Esophagus muscularis mucosa (tissue), 3 donors: Measurements from ENCODE around the gene ZNF667.
A peak's percentile ranks its signal among the peaks of the same experiment; 100 is the strongest.

Experiments used
- CTCF ChIP-seq, 3 experiments: fragments of 200-600 bp in 2 of 3; fragments of 450-650 bp in 1 of 3; sonication (generic) in 2 of 3; IDR thresholded peaks; one replicate each; pipeline ENCODE4 v1.5.1; 2017 to 2019; ENCODE audit warnings: antibody characterized with exemption in 3 of 3, mild to moderate bottlenecking in 2 of 3, moderate library complexity in 1 of 3
- POLR2A ChIP-seq: fragments of 450-650 bp; IDR thresholded peaks from one replicate; pipeline ENCODE4 v1.6.1; 2017; ENCODE audit warnings: antibody characterized with exemption, moderate library complexity, mild to moderate bottlenecking, low read depth
- POLR2AphosphoS5 ChIP-seq, 2 donors: sonication (generic); formaldehyde crosslinking; IDR thresholded peaks; one replicate each; pipeline ENCODE4 v1.6.1; 2017; ENCODE audit warnings: antibody characterized with exemption in 2 of 2

DNA sequence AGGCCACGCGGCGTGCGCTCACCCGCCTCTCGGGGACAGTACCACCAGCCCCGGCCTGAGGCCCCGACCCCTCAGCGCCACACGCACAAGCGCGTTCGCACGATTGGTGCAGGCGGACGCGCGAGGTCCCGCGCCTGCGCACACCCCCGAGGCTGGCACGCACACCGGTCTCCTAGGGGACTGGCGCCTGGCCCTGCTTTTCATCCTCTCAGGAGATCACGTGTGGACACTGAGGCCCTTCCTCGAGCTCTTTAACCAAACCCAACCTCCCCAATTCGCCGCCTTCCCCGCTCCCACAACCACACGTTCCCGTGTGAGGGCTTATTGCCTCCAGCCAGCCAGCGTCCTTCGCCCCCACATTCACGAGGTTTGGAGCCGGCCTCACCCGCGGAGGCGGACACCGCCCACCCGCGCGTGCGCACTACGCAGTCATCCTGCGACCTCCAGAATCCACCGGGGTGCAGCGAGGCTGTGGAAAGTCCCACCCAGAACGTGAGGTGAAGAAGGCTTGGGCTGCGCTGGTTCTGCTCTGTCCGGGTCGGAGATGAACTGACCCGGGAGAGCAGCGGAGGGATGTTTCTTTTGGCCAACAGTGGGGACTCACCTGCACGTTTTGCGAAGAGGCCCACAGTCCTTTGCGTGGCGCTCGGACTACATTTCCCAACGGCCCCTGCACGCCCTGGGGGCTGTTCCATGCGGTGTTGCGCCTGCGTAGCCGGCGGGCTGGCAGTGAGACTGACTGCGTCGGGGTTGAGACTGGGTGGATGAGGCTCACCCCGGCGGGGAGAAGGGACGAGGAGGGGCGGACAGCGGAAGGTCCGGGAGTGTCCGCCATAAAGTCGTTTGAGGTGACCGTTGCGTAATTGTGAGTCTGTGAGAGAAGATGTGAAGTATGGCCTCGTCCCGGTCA lies 539 bp upstream of the ZNF667 start:
- peak in 1 of 3 experiments; percentile 5 for TF ChIP-seq CTCF (IDR thresholded peaks at IDR 0.05)
- TF ChIP-seq POLR2A: no peak
- peak; percentile 91 to 92 for TF ChIP-seq POLR2AphosphoS5 (IDR thresholded peaks at IDR 0.05)
